Activated naive CD4-positive, alpha-beta T cell treated with anti-CD3 and anti-CD28 coated beads, Interleukin-2, amount 10 ng/mL, durations not matched to agents 7 days and 5 days (primary cell): ENCODE data around the gene IKZF1.

Experiments used
- CTCF ChIA-PET: fragments of 350-600 bp; sonication (Branson Sonifier 250); formaldehyde crosslinking; loops from one replicate; lab custom pipeline; 2021; ENCODE audit warnings: antibody characterized with exemption; lab: Charles Lee
- DNase-seq: peaks from one replicate; pipeline ENCODE4 v3.0.0-alpha.2; 2020
- H3K27ac Mint-ChIP-seq: one replicate; pipeline ENCODE4 v1.8.0; 2021; ENCODE audit warnings: mild to moderate bottlenecking, moderate library complexity, mixed read lengths
- H3K27me3 Mint-ChIP-seq: one replicate; pipeline ENCODE4 v1.8.0; 2021; ENCODE audit warnings: mild to moderate bottlenecking, mixed read lengths
- H3K36me3 Mint-ChIP-seq: one replicate; pipeline ENCODE4 v1.8.0; 2021; ENCODE audit warnings: mixed read lengths
- H3K4me1 Mint-ChIP-seq: one replicate; pipeline ENCODE4 v1.8.0; 2021; ENCODE audit warnings: mixed read lengths
- H3K4me3 Mint-ChIP-seq: one replicate; pipeline ENCODE4 v1.8.0; 2021; ENCODE audit warnings: mild to moderate bottlenecking, moderate library complexity, mixed read lengths
- H3K9me3 Mint-ChIP-seq: one replicate; pipeline ENCODE4 v1.8.0; 2021; ENCODE audit warnings: mixed read lengths

IKZF1 gene

GRCh38 chr7:50307368-50308032, 3.0 kb downstream of the IKZF1 start:
- peak overlapping the region; percentile 99 for H3K27ac Mint-ChIP-seq
- peaks cover 68% of the 10 kb centered on the region for H3K36me3 Mint-ChIP-seq
- no peaks in the 10 kb centered on the region for H3K9me3 Mint-ChIP-seq
- CTCF ChIA-PET = interaction anchor here (0.7 to 8.3 kb wide), 14 partner anchors 13 to 162 kb away, joined by 3 to 75 read pairs (median 4); no protein-coding TSS in a partner anchor
- peaks cover 18% of the 10 kb centered on the region for H3K4me1 Mint-ChIP-seq
- DNase-seq = peak; percentile 81
- peaks cover 5% of the 10 kb centered on the region for H3K27me3 Mint-ChIP-seq
- peak overlapping the region; percentile 99 for H3K4me3 Mint-ChIP-seq

GRCh38 chr7:50308203-50308531, 3.7 kb downstream of the IKZF1 start:
- Mint-ChIP-seq H3K4me1 (peaks cover 18% of the 10 kb centered on the region), H3K4me3 (peak overlapping the region; percentile 99)

GRCh38 chr7:50308532-50309385, 4.2 kb downstream of the IKZF1 start:
- Mint-ChIP-seq H3K4me1 (peaks cover 21% of the 10 kb centered on the region), H3K27ac (peak overlapping the region; percentile 99), H3K36me3 (peaks cover 77% of the 10 kb centered on the region), H3K4me3 (peak overlapping the region; percentile 99), H3K9me3 (no peaks in the 10 kb centered on the region), H3K27me3 (no peaks in the 10 kb centered on the region)
- CTCF ChIA-PET = interaction anchor here (0.8 to 8.3 kb wide), 10 partner anchors 8 to 103 kb away, joined by 3 to 75 read pairs (median 4); no protein-coding TSS in a partner anchor
- peak; percentile 54 for DNase-seq

More at GRCh38 chr7:50308203-50308531, 3.7 kb downstream of the IKZF1 start:
- CTCF ChIA-PET = interaction anchor here (0.9 to 8.3 kb wide), 9 partner anchors 9 to 102 kb away, joined by 3 to 75 read pairs (median 4); no protein-coding TSS in a partner anchor
- H3K36me3 Mint-ChIP-seq = peaks cover 72% of the 10 kb centered on the region
- DNase-seq = no peak
- H3K27me3 Mint-ChIP-seq = peaks cover 3% of the 10 kb centered on the region
- H3K27ac Mint-ChIP-seq = peak overlapping the region; percentile 99
- H3K9me3 Mint-ChIP-seq = no peaks in the 10 kb centered on the region

GRCh38 chr7:50309721-50310120, 5.2 kb downstream of the IKZF1 start:
- Mint-ChIP-seq H3K36me3 (peaks cover 87% of the 10 kb centered on the region), H3K9me3 (no peaks in the 10 kb centered on the region), H3K27me3 (no peaks in the 10 kb centered on the region), H3K4me3 (peak overlapping the region; percentile 99), H3K4me1 (peaks cover 31% of the 10 kb centered on the region), H3K27ac (peak overlapping the region; percentile 99)
- DNase-seq = no peak
- CTCF ChIA-PET = interaction anchor here (0.6 to 8.3 kb wide), 11 partner anchors 12 to 104 kb away, joined by 3 to 75 read pairs (median 4); no protein-coding TSS in a partner anchor

- H3K4me3 Mint-ChIP-seq = peak overlapping the region; percentile 99
- H3K36me3 Mint-ChIP-seq = peaks cover 88% of the 10 kb centered on the region
- peak overlapping the region; percentile 99 for H3K27ac Mint-ChIP-seq
- peaks cover 37% of the 10 kb centered on the region for H3K4me1 Mint-ChIP-seq
- H3K27me3 Mint-ChIP-seq = no peaks in the 10 kb centered on the region
- no peak for DNase-seq
- CTCF ChIA-PET = interaction anchor here (0.8 to 8.3 kb wide), 13 partner anchors 8 to 104 kb away, joined by 3 to 75 read pairs (median 4); no protein-coding TSS in a partner anchor
- no peaks in the 10 kb centered on the region for H3K9me3 Mint-ChIP-seq
These were observed 5.8 kb downstream of the IKZF1 start for GRCh38 chr7:50310361-50310760.

GRCh38 chr7:50310956-50311355, 6.4 kb downstream of the IKZF1 start:
- peaks cover 89% of the 10 kb centered on the region for H3K36me3 Mint-ChIP-seq

GRCh38 chr7:50312250-50313162, 8.0 kb downstream of the IKZF1 start:
- Mint-ChIP-seq H3K27ac (peak overlapping the region; percentile 99), H3K27me3 (no peaks in the 10 kb centered on the region), H3K4me3 (peak overlapping the region; percentile 99), H3K9me3 (no peaks in the 10 kb centered on the region), H3K36me3 (peaks cover 84% of the 10 kb centered on the region), H3K4me1 (peaks cover 56% of the 10 kb centered on the region)
- DNase-seq = no peak
- CTCF ChIA-PET = interaction anchor here (0.7 to 8.3 kb wide), 12 partner anchors 7 to 107 kb away, joined by 3 to 75 read pairs (median 4); no protein-coding TSS in a partner anchor

More at GRCh38 chr7:50310956-50311355, 6.4 kb downstream of the IKZF1 start:
- H3K27ac Mint-ChIP-seq = peak overlapping the region; percentile 99
- peaks cover 43% of the 10 kb centered on the region for H3K4me1 Mint-ChIP-seq
- peak overlapping the region; percentile 99 for H3K4me3 Mint-ChIP-seq
- H3K9me3 Mint-ChIP-seq = no peaks in the 10 kb centered on the region
- CTCF ChIA-PET = interaction anchor here (0.8 to 8.3 kb wide), 13 partner anchors 8 to 105 kb away, joined by 3 to 75 read pairs (median 4); no protein-coding TSS in a partner anchor
- DNase-seq = no peak
- H3K27me3 Mint-ChIP-seq = no peaks in the 10 kb centered on the region

GRCh38 chr7:50314836-50315592, 10.5 kb downstream of the IKZF1 start:
- Mint-ChIP-seq H3K27me3 (no peaks in the 10 kb centered on the region), H3K4me1 (peaks cover 79% of the 10 kb centered on the region), H3K9me3 (no peaks in the 10 kb centered on the region), H3K36me3 (peaks cover 81% of the 10 kb centered on the region), H3K4me3 (peak overlapping the region; percentile 99), H3K27ac (peak overlapping the region; percentile 99)
- DNase-seq = no peak
- CTCF ChIA-PET = interaction anchor here (0.8 to 8.3 kb wide), 11 partner anchors 11 to 112 kb away, joined by 3 to 75 read pairs (median 4); no protein-coding TSS in a partner anchor

- CTCF ChIA-PET = interaction anchor here (0.8 to 5.0 kb wide), 5 partner anchors 13 to 111 kb away, joined by 3 to 29 read pairs (median 11); no protein-coding TSS in a partner anchor
- Mint-ChIP-seq H3K9me3 (no peaks in the 10 kb centered on the region), H3K4me3 (peak overlapping the region; percentile 99), H3K4me1 (peaks cover 87% of the 10 kb centered on the region), H3K27ac (peak overlapping the region; percentile 99), H3K27me3 (no peaks in the 10 kb centered on the region), H3K36me3 (peaks cover 81% of the 10 kb centered on the region)
- DNase-seq = no peak
These were observed 11.5 kb downstream of the IKZF1 start for GRCh38 chr7:50315739-50316671.

- CTCF ChIA-PET = interaction anchor here (0.6 to 3.6 kb wide), 9 partner anchors 8 to 112 kb away, joined by 3 to 20 read pairs (median 3); no protein-coding TSS in a partner anchor
- peak overlapping the region; percentile 99 for H3K27ac Mint-ChIP-seq
- DNase-seq = peak; percentile 69
- no peaks in the 10 kb centered on the region for H3K9me3 Mint-ChIP-seq
- peaks cover 96% of the 10 kb centered on the region for H3K4me1 Mint-ChIP-seq
- H3K36me3 Mint-ChIP-seq = peaks cover 83% of the 10 kb centered on the region
- H3K27me3 Mint-ChIP-seq = no peaks in the 10 kb centered on the region
- peak overlapping the region; percentile 99 for H3K4me3 Mint-ChIP-seq
These were observed 12.7 kb downstream of the IKZF1 start for GRCh38 chr7:50317221-50317678.
